Epithelial cell of esophagus (primary cell): ENCODE measurements around the gene DGKG.

ENCODE experiments used
- DNase-seq: peaks from one replicate; pipeline ENCODE4 v3.0.0; 2010; ENCODE audit warnings: low read depth
- H3K4me3 ChIP-seq: 2 replicates; pipeline ENCODE4 v1.5.1; 2011; ENCODE audit warnings: mild to moderate bottlenecking, low read length, control low read depth
- CTCF ChIP-seq: IDR thresholded peaks from 2 replicates; pipeline ENCODE4 v1.5.1; 2011; ENCODE audit warnings: low read depth, mild to moderate bottlenecking, low read length, control low read depth, inconsistent platforms; ENCODE audit not compliant: insufficient read depth; ENCODE audit errors: missing control alignments

DGKG gene

GRCh38 chr3:186320862-186321568, 41.0 kb downstream of the DGKG start:
- no peak for TF ChIP-seq CTCF
- DNase-seq: peak; percentile 94
- H3K4me3 ChIP-seq: no peak overlapping the region

DNA sequence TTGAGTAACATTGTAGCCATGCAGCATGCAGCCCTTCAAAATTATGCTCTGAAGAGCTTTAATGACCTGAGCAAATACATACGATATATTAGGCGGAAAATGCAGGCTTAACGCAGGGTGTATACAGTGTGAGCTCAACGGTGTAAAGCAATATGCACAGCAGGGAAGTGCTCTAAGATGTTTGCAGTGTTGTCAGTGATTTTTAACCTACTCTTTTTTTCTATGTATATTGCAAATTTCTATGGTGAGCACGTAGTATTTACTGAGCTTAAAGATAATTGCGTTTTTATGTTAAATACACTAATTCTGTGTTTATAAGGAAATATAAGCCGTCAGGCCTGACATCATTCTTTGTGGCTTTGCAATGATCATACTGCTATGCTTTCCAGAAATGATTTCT, 42.1 kb downstream of the DGKG start:
- H3K4me3 ChIP-seq: no peak overlapping the region
- TF ChIP-seq CTCF: no peak
- DNase-seq: no peak

DNA sequence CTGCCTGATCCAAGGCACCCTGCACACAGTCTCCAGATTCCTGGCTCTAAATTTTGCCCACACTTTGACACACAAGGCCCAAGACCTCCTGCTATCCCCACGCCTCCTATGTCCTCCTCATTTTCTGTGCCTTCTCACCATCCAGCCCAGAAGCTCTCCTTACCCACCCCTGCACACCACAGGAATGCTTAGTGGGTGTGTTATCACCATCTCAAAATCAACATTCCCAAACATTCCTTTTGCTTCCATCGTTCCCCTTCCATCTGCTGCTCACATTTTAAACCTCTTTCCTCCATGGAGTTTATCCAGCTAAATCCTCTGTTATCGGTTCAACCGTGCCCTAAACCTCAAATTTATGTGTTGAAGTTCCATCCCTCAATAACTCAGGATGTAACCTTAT, 43.9 kb downstream of the DGKG start:
- no peak for TF ChIP-seq CTCF

DNA sequence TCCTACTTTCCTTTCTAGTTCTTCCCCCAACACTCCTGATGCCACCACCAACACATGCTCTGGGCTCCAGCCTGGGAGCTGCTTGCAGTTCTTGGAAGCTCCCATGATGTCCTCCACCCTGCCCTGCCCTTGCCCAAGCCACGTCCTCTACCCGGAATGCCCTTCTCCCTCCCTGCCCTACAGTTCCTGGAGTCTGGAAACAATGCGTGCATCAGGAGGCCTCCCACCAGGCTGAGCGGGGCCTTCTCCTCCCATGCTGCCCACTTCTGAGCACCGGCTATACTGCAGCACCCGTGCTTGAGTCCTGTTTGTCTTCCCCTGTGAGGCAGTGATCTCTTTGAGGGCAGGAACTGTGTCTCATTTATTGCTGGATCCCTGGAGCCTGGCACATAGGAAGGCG, 44.6 kb downstream of the DGKG start:
- H3K4me3 ChIP-seq: no peak overlapping the region
- no peak for TF ChIP-seq CTCF
- DNase-seq: no peak

More for the DNA sequence above, 43.9 kb downstream of the DGKG start:
- DNase-seq: no peak
- no peak overlapping the region for H3K4me3 ChIP-seq

- no peak for DNase-seq
- TF ChIP-seq CTCF: no peak
- no peak overlapping the region for H3K4me3 ChIP-seq
Observed at GRCh38 chr3:186316666-186317260, 45.3 kb downstream of the DGKG start.

GRCh38 chr3:186315581-186316354, 46.3 kb downstream of the DGKG start:
- no peak for DNase-seq
- no peak for TF ChIP-seq CTCF
- H3K4me3 ChIP-seq: no peak overlapping the region

- no peak for DNase-seq
- no peak overlapping the region for H3K4me3 ChIP-seq
- no peak for TF ChIP-seq CTCF
Observed at GRCh38 chr3:186314896-186315295, 47.1 kb downstream of the DGKG start.
